A673 (cell line): Measurements from ENCODE around the gene PDE4A. TPM values are rescaled to one million over a fixed set of nuclear protein-coding genes. Genes with fewer than 3 reads are reported as not detected.

Experiments
- BruUV-seq: library from RNA; stranded (reverse); fragments of 400-500 nt; replicated peaks from 2 replicates; lab custom pipeline; 2021; lab: Mats Ljungman, UMichigan
- CTCF ChIA-PET: fragments of 300-600 bp; sonication (Branson Sonifier 250); formaldehyde crosslinking; loops from one replicate; lab custom pipeline; 2022; ENCODE audit warnings: antibody characterized with exemption; lab: Charles Lee
- POLR2A ChIA-PET: fragments of 300-600 bp; sonication (Branson Sonifier 250); formaldehyde crosslinking; loops from one replicate; lab custom pipeline; 2022; ENCODE audit warnings: antibody characterized with exemption; ENCODE audit not compliant: low non-redundant PET; lab: Charles Lee
- DNase-seq: peaks from one replicate; pipeline ENCODE4 v3.0.0-alpha.2; 2015; ENCODE audit warnings: low spot score
- H3K27ac ChIP-seq: fragments of 200-600 bp; sonication (generic); 2 replicates; pipeline ENCODE4 v1.5.1; 2016; ENCODE audit warnings: mixed run types, low read depth, mild to moderate bottlenecking, mixed read lengths, antibody characterized with exemption, low read length; ENCODE audit not compliant: poor library complexity, severe bottlenecking
- H3K27me3 ChIP-seq: fragments of 200-600 bp; sonication (generic); replicated peaks from 2 replicates; pipeline ENCODE4 v1.6.1; 2017; ENCODE audit warnings: mixed run types, low read depth, mild to moderate bottlenecking, mixed read lengths, antibody characterized with exemption, low read length; ENCODE audit not compliant: insufficient read depth, poor library complexity
- H3K36me3 ChIP-seq: fragments of 200-600 bp; sonication (generic); 2 replicates; pipeline ENCODE4 v1.6.1; 2016; ENCODE audit warnings: mixed run types, mild to moderate bottlenecking, mixed read lengths, antibody characterized with exemption, low read length; ENCODE audit not compliant: insufficient read depth, poor library complexity, severe bottlenecking
- H3K4me1 ChIP-seq: fragments of 200-600 bp; sonication (generic); 2 replicates; pipeline ENCODE4 v1.6.1; 2017; ENCODE audit warnings: mixed run types, mild to moderate bottlenecking, mixed read lengths, antibody characterized with exemption, low read length; ENCODE audit not compliant: insufficient read depth, poor library complexity, severe bottlenecking
- H3K4me3 ChIP-seq: fragments of 200-600 bp; sonication (generic); 2 replicates; pipeline ENCODE4 v1.5.1; 2016; ENCODE audit warnings: low read depth, mixed run types, mild to moderate bottlenecking, mixed read lengths, low read length; ENCODE audit not compliant: poor library complexity, severe bottlenecking
- H3K9me3 ChIP-seq: fragments of 200-600 bp; sonication (generic); 2 replicates; pipeline ENCODE4 v1.6.1; 2016; ENCODE audit warnings: mixed run types, low read depth, mild to moderate bottlenecking, mixed read lengths, antibody characterized with exemption, low read length; ENCODE audit not compliant: poor library complexity, severe bottlenecking
- EZH2 ChIP-seq: fragments of 200-600 bp; sonication (generic); IDR thresholded peaks from 2 replicates; pipeline ENCODE4 v1.6.1; 2017; ENCODE audit warnings: borderline replicate concordance, low read depth, mild to moderate bottlenecking, mixed read lengths, antibody characterized with exemption, low read length; ENCODE audit not compliant: poor library complexity, severe bottlenecking
- intact Hi-C: fragments of 100-400 bp; cut with micrococcal nuclease; formaldehyde crosslinking; loops from one replicate; pipeline ENCODE4 v1.10.0; 2022; ENCODE audit not compliant: unreplicated experiment
- microRNA-seq: library from miRNA; unstranded; fragments of <30 nt; microRNA quantifications from one replicate; pipeline ENCODE4 v1.2.0, GENCODE V29; 2021
- total RNA-seq: library from RNA; stranded (reverse); gene quantifications from 2 replicates; pipeline ENCODE4 v1.2.3, GENCODE V29; 2021
- TF ChIP-seq, protein P1 (sequence below): fragments of 300-800, 200-600 bp; sonication (generic); conservative IDR thresholded peaks from 2 replicates; pipeline ENCODE4 v1.5.1; 2017; ENCODE audit warnings: low read depth, mild to moderate bottlenecking, antibody characterized with exemption, low read length, moderate library complexity, mixed read lengths

Gene PDE4A
- total RNA-seq, 1 experiment from 2014 or later: 40.1 TPM

DNA sequence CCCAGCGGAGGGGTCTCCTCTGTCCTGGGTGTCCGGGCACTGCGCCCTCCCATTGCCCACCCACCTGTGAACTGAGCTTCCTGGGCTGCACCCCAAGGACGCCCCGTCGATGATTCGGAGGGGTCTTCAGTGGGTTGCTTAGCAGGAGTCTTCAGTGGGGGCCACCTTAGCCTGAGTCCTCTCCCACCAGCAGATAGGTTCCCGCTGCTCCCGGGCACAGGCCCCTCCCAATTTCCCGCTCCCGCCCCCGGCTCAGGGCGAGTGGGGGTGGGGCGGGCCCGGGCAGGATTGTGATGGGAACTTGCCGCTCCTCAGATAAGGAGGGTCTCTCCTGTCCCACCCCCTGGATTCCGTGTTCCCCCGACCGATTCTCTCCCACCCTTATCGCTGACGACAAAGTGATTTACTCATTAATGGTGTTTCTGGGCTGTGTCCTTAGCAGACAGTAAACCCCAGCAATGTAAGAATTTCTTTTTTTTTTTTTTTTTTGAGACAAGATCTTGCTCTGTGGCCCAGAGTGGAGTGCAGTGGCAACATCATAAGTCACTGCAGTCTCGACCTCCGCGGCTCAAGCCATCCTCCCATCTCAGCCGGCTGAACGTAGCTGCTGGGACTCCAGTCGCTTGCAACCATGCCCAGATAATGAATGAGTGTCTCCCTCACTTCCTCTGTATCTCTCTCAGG, 97.6 kb downstream of the PDE4A start:
- no peak overlapping the region for H3K27ac ChIP-seq
- H3K4me1 ChIP-seq: no peaks in the 10 kb centered on the region
- POLR2A ChIA-PET: interaction anchor here (0.6 kb wide), 1 partner anchor 24 kb away, joined by 6 read pairs; no protein-coding TSS in a partner anchor
- peak overlapping the region; percentile 53 for H3K4me3 ChIP-seq
- no peaks in the 10 kb centered on the region for H3K9me3 ChIP-seq
- CTCF ChIA-PET: no interaction called here
- no peaks in the 10 kb centered on the region for H3K36me3 ChIP-seq
- H3K27me3 ChIP-seq: peaks cover 20% of the 10 kb centered on the region
- TF ChIP-seq EZH2: no peak
- TF ChIP-seq, protein P1, sequence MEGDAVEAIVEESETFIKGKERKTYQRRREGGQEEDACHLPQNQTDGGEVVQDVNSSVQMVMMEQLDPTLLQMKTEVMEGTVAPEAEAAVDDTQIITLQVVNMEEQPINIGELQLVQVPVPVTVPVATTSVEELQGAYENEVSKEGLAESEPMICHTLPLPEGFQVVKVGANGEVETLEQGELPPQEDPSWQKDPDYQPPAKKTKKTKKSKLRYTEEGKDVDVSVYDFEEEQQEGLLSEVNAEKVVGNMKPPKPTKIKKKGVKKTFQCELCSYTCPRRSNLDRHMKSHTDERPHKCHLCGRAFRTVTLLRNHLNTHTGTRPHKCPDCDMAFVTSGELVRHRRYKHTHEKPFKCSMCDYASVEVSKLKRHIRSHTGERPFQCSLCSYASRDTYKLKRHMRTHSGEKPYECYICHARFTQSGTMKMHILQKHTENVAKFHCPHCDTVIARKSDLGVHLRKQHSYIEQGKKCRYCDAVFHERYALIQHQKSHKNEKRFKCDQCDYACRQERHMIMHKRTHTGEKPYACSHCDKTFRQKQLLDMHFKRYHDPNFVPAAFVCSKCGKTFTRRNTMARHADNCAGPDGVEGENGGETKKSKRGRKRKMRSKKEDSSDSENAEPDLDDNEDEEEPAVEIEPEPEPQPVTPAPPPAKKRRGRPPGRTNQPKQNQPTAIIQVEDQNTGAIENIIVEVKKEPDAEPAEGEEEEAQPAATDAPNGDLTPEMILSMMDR: no peak
- BruUV-seq: no TSS peak
- intact Hi-C loops: no loop called here
- DNase-seq: peak; percentile 45

DNA sequence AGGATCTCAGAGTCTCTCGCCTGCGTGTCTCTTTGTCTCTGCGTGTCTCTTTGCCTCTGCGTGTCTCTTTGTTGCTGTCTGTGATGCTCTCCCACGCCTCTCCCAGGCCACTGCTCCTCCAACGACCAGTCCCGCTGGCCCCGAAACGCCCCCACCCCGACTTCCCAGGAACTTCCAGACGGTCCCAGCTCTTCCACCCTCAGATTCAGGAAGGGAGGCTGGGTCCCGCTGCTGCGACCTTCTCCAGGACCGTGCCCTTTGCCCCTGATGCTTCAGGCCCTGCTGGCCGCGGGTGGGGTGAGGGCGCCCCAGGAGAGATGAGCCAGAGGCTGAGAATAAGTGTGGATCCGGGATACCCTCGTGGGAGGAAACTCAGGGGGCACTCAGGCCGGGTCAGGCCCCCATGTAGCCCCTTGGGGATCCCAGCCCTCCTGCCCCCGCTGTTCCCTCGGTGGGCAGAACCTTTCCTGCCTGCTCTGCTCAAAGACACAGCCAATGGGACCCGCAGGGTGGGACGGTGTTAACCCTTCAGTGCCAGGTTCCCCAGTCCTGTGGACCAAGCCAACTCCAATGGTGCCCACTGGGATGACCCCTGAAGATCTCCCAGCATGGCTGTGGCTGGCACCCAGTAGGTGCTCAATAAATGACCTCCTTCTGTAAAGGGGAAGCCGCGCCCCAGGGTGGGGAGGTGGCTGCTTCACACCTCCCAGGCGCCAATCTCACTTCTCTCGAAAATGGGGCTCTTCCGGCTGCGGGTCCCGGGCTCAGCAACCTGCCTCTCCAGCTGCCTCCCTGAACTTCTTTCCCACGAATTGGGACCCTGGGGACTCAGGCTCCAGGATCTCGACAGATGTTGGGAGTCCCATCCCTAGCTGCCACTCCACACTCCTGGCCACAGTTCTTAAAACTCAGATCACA, 98.4 kb downstream of the PDE4A start:
- intact Hi-C loops: no loop called here
- TF ChIP-seq, protein P1: no peak
- TF ChIP-seq EZH2: no peak
- peaks cover 12% of the 10 kb centered on the region for H3K27me3 ChIP-seq
- no peaks in the 10 kb centered on the region for H3K4me1 ChIP-seq
- no peak overlapping the region for H3K4me3 ChIP-seq
- no TSS peak for BruUV-seq
- ChIA-PET CTCF (no interaction called here), POLR2A (interaction anchor here (0.6 kb wide), 1 partner anchor 23 kb away, joined by 6 read pairs; no protein-coding TSS in a partner anchor)
- no peak for DNase-seq
- H3K9me3 ChIP-seq: no peaks in the 10 kb centered on the region
- H3K27ac ChIP-seq: no peak overlapping the region
- H3K36me3 ChIP-seq: no peaks in the 10 kb centered on the region

Small RNA genes within 50 kb of the gene (microRNA-seq; reads per million reads assigned to microRNA genes)
- gene MIR1181: 0.81 reads per million

Other genes with a start within 250 kb of the PDE4A start
- gene DNMT1, start 225.6 kb upstream of the PDE4A start, total RNA-seq: 371 and 383 TPM in 2 replicates
- 8.4 and 10.0 TPM in 2 replicates for gene S1PR2, start 189.2 kb upstream of the PDE4A start, total RNA-seq
- 107 and 112 TPM in 2 replicates for gene MRPL4, start 168.3 kb upstream of the PDE4A start, total RNA-seq
- gene ICAM1, start 149.4 kb upstream of the PDE4A start, total RNA-seq: 1.7 and 2.2 TPM in 2 replicates
- gene ICAM4, start 133.6 kb upstream of the PDE4A start, total RNA-seq: 0.58 and 1.5 TPM in 2 replicates
- gene ICAM5, start 130.6 kb upstream of the PDE4A start, total RNA-seq: 4.6 and 6.9 TPM in 2 replicates
- gene ZGLP1, start 110.7 kb upstream of the PDE4A start, total RNA-seq: 7.2 TPM in 2 replicates
- gene FDX2, start 104.5 kb upstream of the PDE4A start, total RNA-seq: 26.7 and 29.9 TPM in 2 replicates
- 84.6 and 87.7 TPM in 2 replicates for gene RAVER1, start 87.0 kb upstream of the PDE4A start, total RNA-seq
- gene ICAM3, start 80.9 kb upstream of the PDE4A start, total RNA-seq: 2.6 and 3.2 TPM in 2 replicates
- gene TYK2, start 40.0 kb upstream of the PDE4A start, total RNA-seq: 118 and 121 TPM in 2 replicates
- 272 and 288 TPM in 2 replicates for gene CDC37, start 17.0 kb upstream of the PDE4A start, total RNA-seq
- gene KEAP1, start 82.8 kb downstream of the PDE4A start, total RNA-seq: 112 TPM in 2 replicates
- gene S1PR5, start 96.9 kb downstream of the PDE4A start, total RNA-seq: 0.41 and 1.1 TPM in 2 replicates
- 52.1 and 57.1 TPM in 2 replicates for gene ATG4D, start 123.4 kb downstream of the PDE4A start, total RNA-seq
- 45.2 and 47.8 TPM in 2 replicates for gene KRI1, start 145.5 kb downstream of the PDE4A start, total RNA-seq
- 12.7 and 14.6 TPM in 2 replicates for gene CDKN2D, start 148.4 kb downstream of the PDE4A start, total RNA-seq
- gene AP1M2, start 166.8 kb downstream of the PDE4A start, total RNA-seq: 2.5 and 2.8 TPM in 2 replicates
- 35.4 and 52.2 TPM in 2 replicates for gene SLC44A2, start 205.0 kb downstream of the PDE4A start, total RNA-seq
- gene ILF3, start 233.8 kb downstream of the PDE4A start, total RNA-seq: 665 and 683 TPM in 2 replicates